ENCODE data around the gene DEDD.

The DEDD gene

DNA sequence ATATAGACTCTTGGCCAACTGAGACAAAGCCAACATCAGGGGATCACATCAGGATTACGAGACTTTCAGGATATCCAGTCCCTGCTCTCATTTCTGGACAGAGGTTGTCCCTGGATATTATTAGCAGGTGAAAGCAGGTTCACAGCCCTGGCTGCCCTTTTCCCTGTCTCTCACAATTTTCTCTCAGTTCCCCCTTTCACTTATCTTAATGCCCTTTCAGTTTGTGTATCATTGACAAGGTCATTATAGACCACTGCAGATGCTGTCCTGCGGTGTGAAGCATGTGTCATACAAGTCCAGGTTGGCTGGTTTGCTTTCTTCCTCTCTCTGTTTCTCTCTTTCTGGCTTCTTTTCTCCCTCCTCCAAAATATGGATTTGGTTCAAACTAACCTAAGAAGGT lies 36.5 kb downstream of the DEDD start:
- H3K9ac ChIP-seq (ENCODE audit: low read depth, low read length): no peak overlapping the region

GRCh38 chr1:161095230-161095629 lies 37.2 kb downstream of the DEDD start:
- Histone ChIP-seq H3K9ac (ENCODE audit: low read depth, low read length) (no peak overlapping the region), H3K27me3 (ENCODE audit: insufficient read depth, low read length, poor library complexity) (no peaks in the 10 kb centered on the region)
- TF ChIP-seq EZH2 (IDR thresholded peaks at IDR 0.05; ENCODE audit: borderline replicate concordance, low read depth, low read length, severe bottlenecking): no peak
- TF ChIP-seq, protein P1, sequence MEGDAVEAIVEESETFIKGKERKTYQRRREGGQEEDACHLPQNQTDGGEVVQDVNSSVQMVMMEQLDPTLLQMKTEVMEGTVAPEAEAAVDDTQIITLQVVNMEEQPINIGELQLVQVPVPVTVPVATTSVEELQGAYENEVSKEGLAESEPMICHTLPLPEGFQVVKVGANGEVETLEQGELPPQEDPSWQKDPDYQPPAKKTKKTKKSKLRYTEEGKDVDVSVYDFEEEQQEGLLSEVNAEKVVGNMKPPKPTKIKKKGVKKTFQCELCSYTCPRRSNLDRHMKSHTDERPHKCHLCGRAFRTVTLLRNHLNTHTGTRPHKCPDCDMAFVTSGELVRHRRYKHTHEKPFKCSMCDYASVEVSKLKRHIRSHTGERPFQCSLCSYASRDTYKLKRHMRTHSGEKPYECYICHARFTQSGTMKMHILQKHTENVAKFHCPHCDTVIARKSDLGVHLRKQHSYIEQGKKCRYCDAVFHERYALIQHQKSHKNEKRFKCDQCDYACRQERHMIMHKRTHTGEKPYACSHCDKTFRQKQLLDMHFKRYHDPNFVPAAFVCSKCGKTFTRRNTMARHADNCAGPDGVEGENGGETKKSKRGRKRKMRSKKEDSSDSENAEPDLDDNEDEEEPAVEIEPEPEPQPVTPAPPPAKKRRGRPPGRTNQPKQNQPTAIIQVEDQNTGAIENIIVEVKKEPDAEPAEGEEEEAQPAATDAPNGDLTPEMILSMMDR (IDR thresholded peaks at IDR 0.05; ENCODE audit: borderline replicate concordance, extremely low read depth, low read length, poor library complexity, severe bottlenecking): no peak

More for the DNA sequence above, 36.5 kb downstream of the DEDD start:
- H3K79me2 ChIP-seq (ENCODE audit: insufficient read depth, low read length): no peaks in the 10 kb centered on the region
- DNase-seq (no peak), ATAC-seq (ENCODE audit: insufficient read depth, low read depth) (no peak)
- H4K20me1 ChIP-seq (ENCODE audit: insufficient read depth, low read length): 0 out of 2 replicates have a peak, but pooled peaks cover 6% of the 10 kb centered on the region
- no peaks in the 10 kb centered on the region for H3K27me3 ChIP-seq (ENCODE audit: insufficient read depth, low read length, poor library complexity)
- no peak overlapping the region for H3K4me3 ChIP-seq (ENCODE audit: low read depth in 1 of 2, low read length in 2 of 2)
- H3K4me2 ChIP-seq (ENCODE audit: insufficient read depth, low read length): no peak overlapping the region
- no peak overlapping the region for H2AFZ ChIP-seq (ENCODE audit: low read depth, low read length)
- peaks cover 24% of the 10 kb centered on the region for H3K4me1 ChIP-seq (ENCODE audit: insufficient read depth, low read length)
- H3K27ac ChIP-seq (ENCODE audit: low read length): no peak overlapping the region
- no peaks in the 10 kb centered on the region for H3K9me3 ChIP-seq (ENCODE audit: insufficient read depth, low read length, severe bottlenecking)
- H3K36me3 ChIP-seq (ENCODE audit: insufficient read depth, low read length): peaks cover 17% of the 10 kb centered on the region
- no peak for TF ChIP-seq EZH2 (IDR thresholded peaks at IDR 0.05; ENCODE audit: borderline replicate concordance, low read depth, low read length, severe bottlenecking)

GRCh38 chr1:161094481-161094880 lies 38.0 kb downstream of the DEDD start:
- Histone ChIP-seq H3K4me3 (ENCODE audit: low read depth in 1 of 2, low read length in 2 of 2) (no peak overlapping the region), H4K20me1 (ENCODE audit: insufficient read depth, low read length) (0 out of 2 replicates have a peak, but pooled peaks cover 6% of the 10 kb centered on the region), H3K9me3 (ENCODE audit: insufficient read depth, low read length, severe bottlenecking) (no peaks in the 10 kb centered on the region), H3K36me3 (ENCODE audit: insufficient read depth, low read length) (peaks cover 4% of the 10 kb centered on the region; the same call in 1 of the 2 replicates), H3K27me3 (ENCODE audit: insufficient read depth, low read length, poor library complexity) (no peaks in the 10 kb centered on the region), H2AFZ (ENCODE audit: low read depth, low read length) (no peak overlapping the region), H3K9ac (ENCODE audit: low read depth, low read length) (no peak overlapping the region), H3K79me2 (ENCODE audit: insufficient read depth, low read length) (no peaks in the 10 kb centered on the region), H3K27ac (ENCODE audit: low read length) (no peak overlapping the region), H3K4me1 (ENCODE audit: insufficient read depth, low read length) (peaks cover 24% of the 10 kb centered on the region), H3K4me2 (ENCODE audit: insufficient read depth, low read length) (no peak overlapping the region)
- DNase-seq: no peak
- no peak for TF ChIP-seq EZH2 (IDR thresholded peaks at IDR 0.05; ENCODE audit: borderline replicate concordance, low read depth, low read length, severe bottlenecking)
- TF ChIP-seq, protein P1 (IDR thresholded peaks at IDR 0.05; ENCODE audit: borderline replicate concordance, extremely low read depth, low read length, poor library complexity, severe bottlenecking): no peak
- no peak for ATAC-seq (ENCODE audit: insufficient read depth, low read depth)

More at GRCh38 chr1:161095230-161095629, 37.2 kb downstream of the DEDD start:
- H2AFZ ChIP-seq (ENCODE audit: low read depth, low read length): no peak overlapping the region
- no peak overlapping the region for H3K27ac ChIP-seq (ENCODE audit: low read length)
- DNase-seq (no peak), ATAC-seq (ENCODE audit: insufficient read depth, low read depth) (no peak)
- peaks cover 11% of the 10 kb centered on the region for H3K36me3 ChIP-seq (ENCODE audit: insufficient read depth, low read length)
- no peak overlapping the region for H3K4me3 ChIP-seq (ENCODE audit: low read depth in 1 of 2, low read length in 2 of 2)
- 0 out of 2 replicates have a peak, but pooled peaks cover 6% of the 10 kb centered on the region for H4K20me1 ChIP-seq (ENCODE audit: insufficient read depth, low read length)
- H3K4me1 ChIP-seq (ENCODE audit: insufficient read depth, low read length): peaks cover 24% of the 10 kb centered on the region
- H3K4me2 ChIP-seq (ENCODE audit: insufficient read depth, low read length): no peak overlapping the region
- H3K79me2 ChIP-seq (ENCODE audit: insufficient read depth, low read length): no peaks in the 10 kb centered on the region
- no peaks in the 10 kb centered on the region for H3K9me3 ChIP-seq (ENCODE audit: insufficient read depth, low read length, severe bottlenecking)

- H3K4me2 ChIP-seq (ENCODE audit: insufficient read depth, low read length): no peak overlapping the region
- no peaks in the 10 kb centered on the region for H3K79me2 ChIP-seq (ENCODE audit: insufficient read depth, low read length)
- H3K4me3 ChIP-seq (ENCODE audit: low read depth in 1 of 2, low read length in 2 of 2): no peak overlapping the region
- ATAC-seq (ENCODE audit: insufficient read depth, low read depth): no peak
- no peak overlapping the region for H3K9ac ChIP-seq (ENCODE audit: low read depth, low read length)
- H3K36me3 ChIP-seq (ENCODE audit: insufficient read depth, low read length): no peaks in the 10 kb centered on the region
- TF ChIP-seq EZH2 (IDR thresholded peaks at IDR 0.05; ENCODE audit: borderline replicate concordance, low read depth, low read length, severe bottlenecking): no peak
- TF ChIP-seq, protein P1 (IDR thresholded peaks at IDR 0.05; ENCODE audit: borderline replicate concordance, extremely low read depth, low read length, poor library complexity, severe bottlenecking): no peak
- H4K20me1 ChIP-seq (ENCODE audit: insufficient read depth, low read length): no peaks in the 10 kb centered on the region
- no peaks in the 10 kb centered on the region for H3K27me3 ChIP-seq (ENCODE audit: insufficient read depth, low read length, poor library complexity)
- peaks cover 7% of the 10 kb centered on the region for H3K4me1 ChIP-seq (ENCODE audit: insufficient read depth, low read length)
- no peak overlapping the region for H2AFZ ChIP-seq (ENCODE audit: low read depth, low read length)
- no peak for DNase-seq
- no peak overlapping the region for H3K27ac ChIP-seq (ENCODE audit: low read length)
- no peaks in the 10 kb centered on the region for H3K9me3 ChIP-seq (ENCODE audit: insufficient read depth, low read length, severe bottlenecking)
Observed at GRCh38 chr1:161092621-161093028, 39.8 kb downstream of the DEDD start.
